Type B pancreatic cell (in vitro differentiated cells): ENCODE data around the gene CLEC6A. TPM values are rescaled to one million over a fixed set of nuclear protein-coding genes. Genes with fewer than 3 reads are reported as not detected.

Experiments used
- DNase-seq: peaks from one replicate; pipeline ENCODE4 v3.0.0; 2021; ENCODE audit warnings: mixed read lengths; ENCODE audit not compliant: unreplicated experiment; ENCODE audit errors: extremely low spot score
- H3K27ac Mint-ChIP-seq: 2 replicates; pipeline ENCODE4 v1.8.0; 2021; ENCODE audit warnings: mild to moderate bottlenecking, mixed read lengths
- H3K27me3 Mint-ChIP-seq: 2 replicates; pipeline ENCODE4 v1.8.0; 2021; ENCODE audit warnings: mixed read lengths
- H3K36me3 Mint-ChIP-seq: 2 replicates; pipeline ENCODE4 v1.8.0; 2021; ENCODE audit warnings: mixed read lengths
- H3K4me1 Mint-ChIP-seq: one replicate; pipeline ENCODE4 v1.8.0; 2021; ENCODE audit warnings: mixed read lengths; ENCODE audit not compliant: unreplicated experiment
- H3K4me3 Mint-ChIP-seq: 2 replicates; pipeline ENCODE4 v1.8.0; 2021; ENCODE audit warnings: mild to moderate bottlenecking, mixed read lengths
- H3K9me3 Mint-ChIP-seq: 2 replicates; pipeline ENCODE4 v1.8.0; 2021; ENCODE audit warnings: mixed read lengths
- CTCF ChIP-seq: fragments of 200-600 bp; sonication (generic); conservative IDR thresholded peaks from 2 replicates; pipeline ENCODE4 v1.5.0; 2021; ENCODE audit warnings: antibody characterized with exemption, mild to moderate bottlenecking
- total RNA-seq: library from RNA; stranded (reverse); gene quantifications from 2 replicates; pipeline ENCODE4 v1.2.1, GENCODE V29; 2021; ENCODE audit warnings: low replicate concordance

CLEC6A gene
- total RNA-seq, 1 donor from 2014 or later = not detected

- no peaks in the 10 kb centered on the region for H3K9me3 Mint-ChIP-seq
- H3K4me1 Mint-ChIP-seq = peaks cover 6% of the 10 kb centered on the region
- H3K27me3 Mint-ChIP-seq = peaks cover 3% of the 10 kb centered on the region
- no peak for TF ChIP-seq CTCF
- peak overlapping the region; percentile 93 for H3K27ac Mint-ChIP-seq
- H3K36me3 Mint-ChIP-seq = no peaks in the 10 kb centered on the region
- no peak for DNase-seq
- H3K4me3 Mint-ChIP-seq = peak overlapping the region; percentile 76
These were observed 6.4 kb upstream of the CLEC6A start for GRCh38 chr12:8449355-8449859.

- H3K9me3 Mint-ChIP-seq = no peaks in the 10 kb centered on the region
- peaks cover 3% of the 10 kb centered on the region for H3K27me3 Mint-ChIP-seq
- H3K36me3 Mint-ChIP-seq = peaks cover under 1% of the 10 kb centered on the region
- TF ChIP-seq CTCF = no peak
- DNase-seq = no peak
- H3K4me1 Mint-ChIP-seq = peaks cover 6% of the 10 kb centered on the region
- no peak overlapping the region for H3K4me3 Mint-ChIP-seq
- no peak overlapping the region for H3K27ac Mint-ChIP-seq
These were observed 3.7 kb upstream of the CLEC6A start for GRCh38 chr12:8452036-8452435.

- no peak for TF ChIP-seq CTCF
- peaks cover 11% of the 10 kb centered on the region for H3K27me3 Mint-ChIP-seq
- H3K4me1 Mint-ChIP-seq = peaks cover 6% of the 10 kb centered on the region
- DNase-seq = no peak
- H3K27ac Mint-ChIP-seq = no peak overlapping the region
- H3K9me3 Mint-ChIP-seq = no peaks in the 10 kb centered on the region
- H3K4me3 Mint-ChIP-seq = no peak overlapping the region
- peaks cover 4% of the 10 kb centered on the region for H3K36me3 Mint-ChIP-seq
These were observed 2.7 kb upstream of the CLEC6A start for GRCh38 chr12:8453021-8453513.

- Mint-ChIP-seq H3K4me1 (peaks cover 6% of the 10 kb centered on the region), H3K27ac (no peak overlapping the region), H3K4me3 (no peak overlapping the region), H3K27me3 (peaks cover 12% of the 10 kb centered on the region), H3K36me3 (peaks cover 4% of the 10 kb centered on the region), H3K9me3 (no peaks in the 10 kb centered on the region)
- DNase-seq = no peak
- no peak for TF ChIP-seq CTCF
These were observed 2.0 kb upstream of the CLEC6A start for GRCh38 chr12:8453796-8454195.

- H3K36me3 Mint-ChIP-seq = peaks cover 8% of the 10 kb centered on the region
- H3K4me1 Mint-ChIP-seq = no peaks in the 10 kb centered on the region
- no peak overlapping the region for H3K4me3 Mint-ChIP-seq
- no peak for DNase-seq
- no peaks in the 10 kb centered on the region for H3K9me3 Mint-ChIP-seq
- TF ChIP-seq CTCF = no peak
- peaks cover 19% of the 10 kb centered on the region for H3K27me3 Mint-ChIP-seq
- no peak overlapping the region for H3K27ac Mint-ChIP-seq
These were observed 491 bp upstream of the CLEC6A start for GRCh38 chr12:8455271-8455670.

- Mint-ChIP-seq H3K4me1 (no peaks in the 10 kb centered on the region), H3K4me3 (no peak overlapping the region), H3K9me3 (no peaks in the 10 kb centered on the region), H3K36me3 (peaks cover 8% of the 10 kb centered on the region), H3K27me3 (peaks cover 17% of the 10 kb centered on the region), H3K27ac (no peak overlapping the region)
- TF ChIP-seq CTCF = no peak
- no peak for DNase-seq
These were observed 5.7 kb downstream of the CLEC6A start for GRCh38 chr12:8461426-8461825.
